Measurements from ENCODE around the gene MBP.

The MBP gene

DNA sequence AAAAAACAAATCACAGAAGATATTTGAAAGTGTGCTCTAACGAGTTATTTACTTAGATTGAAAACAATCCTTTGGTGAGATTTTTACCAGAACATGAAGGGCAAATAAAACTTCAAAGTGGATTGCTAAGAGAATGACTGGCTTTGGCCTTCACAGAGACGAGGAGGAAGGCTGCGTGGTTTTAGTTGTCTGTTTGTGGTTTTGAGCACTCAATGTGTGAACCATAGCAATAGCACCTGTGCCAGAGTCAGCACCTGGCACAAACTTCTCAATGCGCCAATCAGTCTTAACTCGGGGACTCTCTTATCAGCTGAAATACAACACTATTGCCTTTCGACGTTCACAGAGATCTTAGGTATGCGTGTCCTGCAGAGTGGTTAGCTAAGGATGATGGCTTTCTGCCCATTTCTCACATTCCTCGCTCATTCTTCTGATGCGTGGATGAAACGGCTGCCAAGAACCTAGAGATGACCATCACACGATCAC is 70.0 kb downstream of the MBP start:
- peaks cover 31% of the 10 kb centered on the region for H3K4me1 Mint-ChIP-seq
- no peaks in the 10 kb centered on the region for H3K36me3 Mint-ChIP-seq (ENCODE audit: low read depth)
- no peaks in the 10 kb centered on the region for H3K9me3 Mint-ChIP-seq
- H3K27me3 Mint-ChIP-seq (ENCODE audit: low read depth, poor library complexity) = peaks cover 7% of the 10 kb centered on the region
- H3K27ac Mint-ChIP-seq = no peak overlapping the region
- TF ChIP-seq, protein P1, sequence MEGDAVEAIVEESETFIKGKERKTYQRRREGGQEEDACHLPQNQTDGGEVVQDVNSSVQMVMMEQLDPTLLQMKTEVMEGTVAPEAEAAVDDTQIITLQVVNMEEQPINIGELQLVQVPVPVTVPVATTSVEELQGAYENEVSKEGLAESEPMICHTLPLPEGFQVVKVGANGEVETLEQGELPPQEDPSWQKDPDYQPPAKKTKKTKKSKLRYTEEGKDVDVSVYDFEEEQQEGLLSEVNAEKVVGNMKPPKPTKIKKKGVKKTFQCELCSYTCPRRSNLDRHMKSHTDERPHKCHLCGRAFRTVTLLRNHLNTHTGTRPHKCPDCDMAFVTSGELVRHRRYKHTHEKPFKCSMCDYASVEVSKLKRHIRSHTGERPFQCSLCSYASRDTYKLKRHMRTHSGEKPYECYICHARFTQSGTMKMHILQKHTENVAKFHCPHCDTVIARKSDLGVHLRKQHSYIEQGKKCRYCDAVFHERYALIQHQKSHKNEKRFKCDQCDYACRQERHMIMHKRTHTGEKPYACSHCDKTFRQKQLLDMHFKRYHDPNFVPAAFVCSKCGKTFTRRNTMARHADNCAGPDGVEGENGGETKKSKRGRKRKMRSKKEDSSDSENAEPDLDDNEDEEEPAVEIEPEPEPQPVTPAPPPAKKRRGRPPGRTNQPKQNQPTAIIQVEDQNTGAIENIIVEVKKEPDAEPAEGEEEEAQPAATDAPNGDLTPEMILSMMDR (IDR thresholded peaks at IDR 0.05) = no peak
- no peak overlapping the region for H3K4me3 Mint-ChIP-seq
- DNase-seq = no peak

DNA sequence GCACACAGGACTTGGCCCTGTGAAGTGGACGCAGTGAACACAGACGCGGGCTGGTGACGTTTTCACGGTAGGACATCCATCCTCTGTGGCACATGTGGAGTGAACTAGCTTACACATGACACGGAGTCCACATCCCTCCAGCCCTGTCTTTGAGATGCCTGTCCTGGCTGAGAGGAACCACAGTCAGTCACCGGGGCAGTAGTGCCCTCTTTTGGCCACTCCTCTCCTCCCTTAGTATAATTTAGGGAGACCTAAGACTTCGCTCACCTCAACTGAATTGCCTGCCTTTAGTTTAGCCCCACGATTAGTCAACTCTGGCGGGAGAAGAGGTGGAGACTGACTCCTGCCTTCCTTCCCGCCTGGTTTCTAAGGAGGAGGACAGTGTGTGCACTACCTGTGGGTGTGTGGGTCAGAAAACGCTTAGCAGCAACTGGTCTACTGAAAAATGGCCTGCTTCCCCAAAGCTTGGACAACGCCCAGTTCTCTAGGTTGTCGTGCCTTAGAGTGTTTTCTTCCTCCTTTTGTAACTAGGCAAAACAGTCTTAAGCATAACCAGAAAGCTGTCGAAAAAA is 70.6 kb downstream of the MBP start:
- Mint-ChIP-seq H3K36me3 (ENCODE audit: low read depth) (no peaks in the 10 kb centered on the region), H3K27ac (no peak overlapping the region), H3K4me1 (peaks cover 31% of the 10 kb centered on the region), H3K9me3 (no peaks in the 10 kb centered on the region), H3K27me3 (ENCODE audit: low read depth, poor library complexity) (peaks cover 7% of the 10 kb centered on the region), H3K4me3 (no peak overlapping the region)
- TF ChIP-seq, protein P1 (IDR thresholded peaks at IDR 0.05) = peak; percentile 6
- no peak for DNase-seq

DNA sequence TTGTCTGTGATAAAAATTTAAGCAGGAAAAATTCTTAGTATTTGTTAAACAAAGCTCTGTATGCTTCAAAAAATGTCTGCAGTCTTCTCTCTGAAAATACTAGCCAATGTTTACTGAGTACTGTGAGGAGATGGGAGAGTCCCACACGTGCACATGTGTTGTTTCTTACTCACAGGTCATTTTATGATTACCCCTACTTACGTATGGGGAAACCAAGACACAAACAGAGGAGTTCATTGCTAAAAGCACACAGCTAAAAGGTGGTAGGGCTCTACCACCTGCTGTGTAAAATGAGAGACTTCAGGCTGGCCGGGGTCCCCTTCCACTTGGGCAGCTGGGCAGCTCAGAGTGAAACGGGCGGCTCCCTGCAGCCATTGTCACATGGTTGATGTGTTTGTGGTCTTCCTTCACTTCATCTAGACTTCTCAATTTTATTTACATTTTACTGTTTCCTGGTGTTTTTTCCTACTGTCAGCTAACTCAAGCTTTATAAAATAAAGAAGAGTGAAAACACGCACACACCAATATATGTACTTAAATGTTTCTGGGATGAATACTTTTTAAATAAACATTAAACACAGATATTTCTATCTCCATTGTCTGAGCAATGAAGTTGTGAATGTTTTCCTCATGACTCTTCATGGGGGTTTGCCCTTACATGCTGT is 71.2 kb downstream of the MBP start:
- Mint-ChIP-seq H3K27ac (no peak overlapping the region), H3K27me3 (ENCODE audit: low read depth, poor library complexity) (peaks cover 7% of the 10 kb centered on the region), H3K36me3 (ENCODE audit: low read depth) (no peaks in the 10 kb centered on the region), H3K4me3 (no peak overlapping the region), H3K9me3 (no peaks in the 10 kb centered on the region), H3K4me1 (peaks cover 31% of the 10 kb centered on the region)
- DNase-seq = no peak
- TF ChIP-seq, protein P1 (IDR thresholded peaks at IDR 0.05) = no peak

DNA sequence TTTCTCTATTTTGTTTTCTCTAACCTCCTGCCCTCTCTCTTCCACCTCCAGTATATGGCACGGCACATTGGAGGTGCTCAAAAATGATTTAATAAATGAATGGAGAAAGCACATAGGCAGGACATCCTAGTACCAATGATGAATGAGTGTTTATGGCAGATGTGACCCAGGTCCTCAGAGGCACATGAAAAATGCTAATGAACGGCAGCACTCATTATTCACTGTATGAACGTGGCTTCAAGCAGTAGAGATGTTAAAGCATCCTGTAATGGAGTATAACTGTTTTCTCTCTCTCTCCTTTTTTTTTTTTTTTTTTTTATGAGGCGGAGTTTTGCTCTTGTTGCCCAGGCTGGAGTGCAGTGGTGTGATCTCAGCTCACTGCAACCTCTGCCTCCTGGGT is 72.4 kb downstream of the MBP start:
- Mint-ChIP-seq H3K4me3 (no peak overlapping the region), H3K9me3 (no peaks in the 10 kb centered on the region), H3K27me3 (ENCODE audit: low read depth, poor library complexity) (peaks cover 12% of the 10 kb centered on the region), H3K4me1 (peaks cover 43% of the 10 kb centered on the region), H3K36me3 (ENCODE audit: low read depth) (no peaks in the 10 kb centered on the region), H3K27ac (no peak overlapping the region)
- TF ChIP-seq, protein P1 (IDR thresholded peaks at IDR 0.05) = no peak
- DNase-seq = no peak

DNA sequence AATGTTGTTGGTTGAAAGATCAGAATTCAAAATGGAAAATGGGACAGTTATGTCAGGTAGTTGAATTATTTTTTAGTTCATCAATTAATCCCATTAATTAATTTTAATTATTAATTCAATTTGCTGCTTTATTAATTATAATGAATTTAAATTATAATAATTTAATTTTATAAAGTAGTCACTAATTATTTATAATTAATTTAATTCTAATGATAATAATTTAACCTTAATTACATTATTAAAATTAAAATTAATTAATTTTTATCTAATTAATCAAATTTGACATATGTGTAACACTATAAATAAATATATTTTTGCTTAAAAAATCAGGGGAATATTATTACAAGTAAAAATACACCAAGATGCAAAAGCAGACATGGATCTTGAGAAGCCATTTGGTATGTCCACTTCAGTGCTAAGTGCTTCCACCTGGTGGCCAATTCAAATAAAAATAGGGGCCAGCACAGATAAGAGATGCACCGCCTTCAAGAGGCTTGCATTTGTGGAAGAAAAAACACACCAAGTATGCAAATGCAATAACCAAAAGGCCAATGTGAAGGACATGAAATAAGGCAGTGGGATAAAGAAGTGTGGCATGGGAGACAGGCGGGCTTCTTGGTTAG is 73.2 kb downstream of the MBP start:
- peak; percentile 34 for DNase-seq
- no peaks in the 10 kb centered on the region for H3K36me3 Mint-ChIP-seq (ENCODE audit: low read depth)
- H3K9me3 Mint-ChIP-seq = no peaks in the 10 kb centered on the region
- no peak overlapping the region for H3K4me3 Mint-ChIP-seq
- TF ChIP-seq, protein P1 (IDR thresholded peaks at IDR 0.05) = peak; percentile 59
- H3K27ac Mint-ChIP-seq = no peak overlapping the region
- H3K27me3 Mint-ChIP-seq (ENCODE audit: low read depth, poor library complexity) = peaks cover 14% of the 10 kb centered on the region
- peaks cover 51% of the 10 kb centered on the region for H3K4me1 Mint-ChIP-seq
